ENCODE measurements around the gene FRRS1L. TPM values are rescaled to one million over a fixed set of nuclear protein-coding genes. Genes with fewer than 3 reads are reported as not detected.
A peak's percentile ranks its signal among the peaks of the same experiment; 100 is the strongest.

The FRRS1L gene
- total RNA-seq, 1 donor from 2014 or later, result 1.0 TPM

GRCh38 chr9:109110329-109111021 is 56.6 kb downstream of the FRRS1L start:
- H3K36me3 ChIP-seq (ENCODE audit: control insufficient read depth in 3 of 3, insufficient read depth in 3 of 3, low read length in 3 of 3), result peaks cover 0 to 3% (median 0%) of the 10 kb centered on the region in 3 donors
- no peak overlapping the region for H3K4me3 ChIP-seq (ENCODE audit: low read length in 3 of 3)
- H3K27ac ChIP-seq (ENCODE audit: low read depth, low read length), result peak overlapping the region; percentile 59
- peak overlapping the region in 2 of 3 donors; percentile 5 to 36 for H3K9ac ChIP-seq (ENCODE audit: low read depth in 1 of 3, low read length in 3 of 3)
- peaks cover 27 to 47% (median 41%) of the 10 kb centered on the region in 3 donors for H3K4me1 ChIP-seq (ENCODE audit: control insufficient read depth in 3 of 3, insufficient read depth in 3 of 3, low read length in 3 of 3)
- H3K27me3 ChIP-seq (ENCODE audit: control insufficient read depth in 3 of 3, insufficient read depth in 3 of 3, low read length in 3 of 3), result no peaks in the 10 kb centered on the region
- no peaks in the 10 kb centered on the region for H3K9me3 ChIP-seq (ENCODE audit: control insufficient read depth in 3 of 3, low read length in 3 of 3)

GRCh38 chr9:109109967-109110328 is 57.1 kb downstream of the FRRS1L start:
- Histone ChIP-seq H3K4me3 (ENCODE audit: low read length in 3 of 3) (no peak overlapping the region), H3K9me3 (ENCODE audit: control insufficient read depth in 3 of 3, low read length in 3 of 3) (no peaks in the 10 kb centered on the region), H3K9ac (ENCODE audit: low read depth in 1 of 3, low read length in 3 of 3) (peak overlapping the region in 2 of 3 donors; percentile 5 to 36), H3K4me1 (ENCODE audit: control insufficient read depth in 3 of 3, insufficient read depth in 3 of 3, low read length in 3 of 3) (peaks cover 25 to 45% (median 40%) of the 10 kb centered on the region in 3 donors), H3K36me3 (ENCODE audit: control insufficient read depth in 3 of 3, insufficient read depth in 3 of 3, low read length in 3 of 3) (peaks cover 0 to 7% (median 0%) of the 10 kb centered on the region in 3 donors), H3K27me3 (ENCODE audit: control insufficient read depth in 3 of 3, insufficient read depth in 3 of 3, low read length in 3 of 3) (no peaks in the 10 kb centered on the region), H3K27ac (ENCODE audit: low read depth, low read length) (peak overlapping the region; percentile 59)

- H3K36me3 ChIP-seq (ENCODE audit: control insufficient read depth in 3 of 3, insufficient read depth in 3 of 3, low read length in 3 of 3), result peaks cover 0 to 7% (median 0%) of the 10 kb centered on the region in 3 donors
- H3K9ac ChIP-seq (ENCODE audit: low read depth in 1 of 3, low read length in 3 of 3), result peak overlapping the region in 1 of 3 donors; percentile 1
- peak overlapping the region in 1 of 3 donors; percentile 7 for H3K4me3 ChIP-seq (ENCODE audit: low read length in 3 of 3)
- no peaks in the 10 kb centered on the region for H3K27me3 ChIP-seq (ENCODE audit: control insufficient read depth in 3 of 3, insufficient read depth in 3 of 3, low read length in 3 of 3)
- peak overlapping the region; percentile 27 for H3K27ac ChIP-seq (ENCODE audit: low read depth, low read length)
- no peaks in the 10 kb centered on the region for H3K9me3 ChIP-seq (ENCODE audit: control insufficient read depth in 3 of 3, low read length in 3 of 3)
- peaks cover 10 to 35% (median 24%) of the 10 kb centered on the region in 3 donors for H3K4me1 ChIP-seq (ENCODE audit: control insufficient read depth in 3 of 3, insufficient read depth in 3 of 3, low read length in 3 of 3)
These were observed 58.7 kb downstream of the FRRS1L start for GRCh38 chr9:109108318-109108717.

- Histone ChIP-seq H3K27ac (ENCODE audit: low read depth, low read length) (peak overlapping the region; percentile 27), H3K9me3 (ENCODE audit: control insufficient read depth in 3 of 3, low read length in 3 of 3) (no peaks in the 10 kb centered on the region), H3K36me3 (ENCODE audit: control insufficient read depth in 3 of 3, insufficient read depth in 3 of 3, low read length in 3 of 3) (peaks cover 0 to 7% (median 0%) of the 10 kb centered on the region in 3 donors), H3K9ac (ENCODE audit: low read depth in 1 of 3, low read length in 3 of 3) (no peak overlapping the region), H3K27me3 (ENCODE audit: control insufficient read depth in 3 of 3, insufficient read depth in 3 of 3, low read length in 3 of 3) (no peaks in the 10 kb centered on the region), H3K4me3 (ENCODE audit: low read length in 3 of 3) (peak overlapping the region in 1 of 3 donors; percentile 23), H3K4me1 (ENCODE audit: control insufficient read depth in 3 of 3, insufficient read depth in 3 of 3, low read length in 3 of 3) (peaks cover 8 to 35% (median 24%) of the 10 kb centered on the region in 3 donors)
These were observed 59.4 kb downstream of the FRRS1L start for GRCh38 chr9:109107402-109108240.

GRCh38 chr9:109101810-109102209 is 65.2 kb downstream of the FRRS1L start:
- no peaks in the 10 kb centered on the region for H3K27me3 ChIP-seq (ENCODE audit: control insufficient read depth in 3 of 3, insufficient read depth in 3 of 3, low read length in 3 of 3)
- no peak overlapping the region for H3K9ac ChIP-seq (ENCODE audit: low read depth in 1 of 3, low read length in 3 of 3)
- H3K4me3 ChIP-seq (ENCODE audit: low read length in 3 of 3), result no peak overlapping the region
- H3K36me3 ChIP-seq (ENCODE audit: control insufficient read depth in 3 of 3, insufficient read depth in 3 of 3, low read length in 3 of 3), result peaks cover 0 to 7% (median 0%) of the 10 kb centered on the region in 3 donors
- H3K4me1 ChIP-seq (ENCODE audit: control insufficient read depth in 3 of 3, insufficient read depth in 3 of 3, low read length in 3 of 3), result peaks cover 37 to 48% (median 44%) of the 10 kb centered on the region in 3 donors
- peak overlapping the region; percentile 28 for H3K27ac ChIP-seq (ENCODE audit: low read depth, low read length)
- no peaks in the 10 kb centered on the region for H3K9me3 ChIP-seq (ENCODE audit: control insufficient read depth in 3 of 3, low read length in 3 of 3)

GRCh38 chr9:109101202-109101595 is 65.8 kb downstream of the FRRS1L start:
- Histone ChIP-seq H3K27me3 (ENCODE audit: control insufficient read depth in 3 of 3, insufficient read depth in 3 of 3, low read length in 3 of 3) (no peaks in the 10 kb centered on the region), H3K4me3 (ENCODE audit: low read length in 3 of 3) (no peak overlapping the region), H3K27ac (ENCODE audit: low read depth, low read length) (peak overlapping the region; percentile 28), H3K9ac (ENCODE audit: low read depth in 1 of 3, low read length in 3 of 3) (no peak overlapping the region), H3K36me3 (ENCODE audit: control insufficient read depth in 3 of 3, insufficient read depth in 3 of 3, low read length in 3 of 3) (peaks cover 0 to 7% (median 0%) of the 10 kb centered on the region in 3 donors), H3K9me3 (ENCODE audit: control insufficient read depth in 3 of 3, low read length in 3 of 3) (no peaks in the 10 kb centered on the region), H3K4me1 (ENCODE audit: control insufficient read depth in 3 of 3, insufficient read depth in 3 of 3, low read length in 3 of 3) (peaks cover 41 to 54% (median 48%) of the 10 kb centered on the region in 3 donors)

- peaks cover 46 to 59% (median 53%) of the 10 kb centered on the region in 3 donors for H3K4me1 ChIP-seq (ENCODE audit: control insufficient read depth in 3 of 3, insufficient read depth in 3 of 3, low read length in 3 of 3)
- peaks cover 0 to 6% (median 0%) of the 10 kb centered on the region in 3 donors for H3K36me3 ChIP-seq (ENCODE audit: control insufficient read depth in 3 of 3, insufficient read depth in 3 of 3, low read length in 3 of 3)
- peak overlapping the region; percentile 28 for H3K27ac ChIP-seq (ENCODE audit: low read depth, low read length)
- no peak overlapping the region for H3K9ac ChIP-seq (ENCODE audit: low read depth in 1 of 3, low read length in 3 of 3)
- no peak overlapping the region for H3K4me3 ChIP-seq (ENCODE audit: low read length in 3 of 3)
- H3K9me3 ChIP-seq (ENCODE audit: control insufficient read depth in 3 of 3, low read length in 3 of 3), result no peaks in the 10 kb centered on the region
- H3K27me3 ChIP-seq (ENCODE audit: control insufficient read depth in 3 of 3, insufficient read depth in 3 of 3, low read length in 3 of 3), result no peaks in the 10 kb centered on the region
These were observed 66.4 kb downstream of the FRRS1L start for GRCh38 chr9:109100543-109101201.

- no peaks in the 10 kb centered on the region for H3K9me3 ChIP-seq (ENCODE audit: control insufficient read depth in 3 of 3, low read length in 3 of 3)
- H3K27me3 ChIP-seq (ENCODE audit: control insufficient read depth in 3 of 3, insufficient read depth in 3 of 3, low read length in 3 of 3), result no peaks in the 10 kb centered on the region
- peak overlapping the region in 2 of 3 donors; percentile 12 to 52 for H3K9ac ChIP-seq (ENCODE audit: low read depth in 1 of 3, low read length in 3 of 3)
- H3K4me1 ChIP-seq (ENCODE audit: control insufficient read depth in 3 of 3, insufficient read depth in 3 of 3, low read length in 3 of 3), result peaks cover 61 to 77% (median 68%) of the 10 kb centered on the region in 3 donors
- H3K27ac ChIP-seq (ENCODE audit: low read depth, low read length), result peak overlapping the region; percentile 76
- H3K4me3 ChIP-seq (ENCODE audit: low read length in 3 of 3), result peak overlapping the region in 2 of 3 donors; percentile 4 to 37
- peaks cover 0 to 3% (median 0%) of the 10 kb centered on the region in 3 donors for H3K36me3 ChIP-seq (ENCODE audit: control insufficient read depth in 3 of 3, insufficient read depth in 3 of 3, low read length in 3 of 3)
These were observed 68.1 kb downstream of the FRRS1L start for GRCh38 chr9:109098960-109099308.

GRCh38 chr9:109098171-109098959 is 68.7 kb downstream of the FRRS1L start:
- Histone ChIP-seq H3K27ac (ENCODE audit: low read depth, low read length) (peak overlapping the region; percentile 76), H3K4me1 (ENCODE audit: control insufficient read depth in 3 of 3, insufficient read depth in 3 of 3, low read length in 3 of 3) (peaks cover 61 to 80% (median 68%) of the 10 kb centered on the region in 3 donors)

More at GRCh38 chr9:109098171-109098959, 68.7 kb downstream of the FRRS1L start:
- peak overlapping the region; percentile 6 to 37 (median 20) for H3K4me3 ChIP-seq (ENCODE audit: low read length in 3 of 3)
- H3K27me3 ChIP-seq (ENCODE audit: control insufficient read depth in 3 of 3, insufficient read depth in 3 of 3, low read length in 3 of 3), result no peaks in the 10 kb centered on the region
- peaks cover 0 to 3% (median 0%) of the 10 kb centered on the region in 3 donors for H3K36me3 ChIP-seq (ENCODE audit: control insufficient read depth in 3 of 3, insufficient read depth in 3 of 3, low read length in 3 of 3)
- no peaks in the 10 kb centered on the region for H3K9me3 ChIP-seq (ENCODE audit: control insufficient read depth in 3 of 3, low read length in 3 of 3)
- H3K9ac ChIP-seq (ENCODE audit: low read depth in 1 of 3, low read length in 3 of 3), result peak overlapping the region; percentile 11 to 52 (median 12)

Data from skeletal muscle tissue (tissue), 4 donors.